Chondrocyte (in vitro differentiated cells): ENCODE measurements around the gene CTDSP2. TPM values are rescaled to one million over a fixed set of nuclear protein-coding genes. Genes with fewer than 3 reads are reported as not detected.

Experiments
- DNase-seq: peaks from one replicate; pipeline ENCODE4 v3.0.0; 2021; ENCODE audit warnings: mixed read lengths, low spot score
- H3K27ac Mint-ChIP-seq: one replicate; pipeline ENCODE4 v1.8.0; 2021; ENCODE audit warnings: mild to moderate bottlenecking, moderate library complexity, mixed read lengths; ENCODE audit not compliant: unreplicated experiment
- H3K27me3 Mint-ChIP-seq: 2 replicates; pipeline ENCODE4 v1.8.0; 2021; ENCODE audit warnings: low read depth, mixed read lengths
- H3K36me3 Mint-ChIP-seq: 2 replicates; pipeline ENCODE4 v1.8.0; 2021; ENCODE audit warnings: low read depth, mixed read lengths
- H3K4me1 Mint-ChIP-seq: 2 replicates; pipeline ENCODE4 v1.8.0; 2021; ENCODE audit warnings: low read depth, mild to moderate bottlenecking, mixed read lengths
- H3K4me3 Mint-ChIP-seq: one replicate; pipeline ENCODE4 v1.8.0; 2021; ENCODE audit warnings: mild to moderate bottlenecking, moderate library complexity, mixed read lengths; ENCODE audit not compliant: unreplicated experiment
- H3K9me3 Mint-ChIP-seq: 2 replicates; pipeline ENCODE4 v1.8.0; 2021; ENCODE audit warnings: low read depth, mixed read lengths
- CTCF ChIP-seq: fragments of 200-600 bp; sonication (generic); IDR thresholded peaks from 2 replicates; pipeline ENCODE4 v1.5.0; 2021; ENCODE audit warnings: antibody characterized with exemption, mild to moderate bottlenecking, moderate library complexity
- total RNA-seq: library from RNA; stranded (reverse); gene quantifications from 3 replicates; pipeline ENCODE4 v1.2.1, GENCODE V29; 2021

Gene CTDSP2
- total RNA-seq, 1 donor from 2014 or later = 113 TPM

GRCh38 chr12:57813111-57813970 is 33.2 kb downstream of the CTDSP2 start:
- Mint-ChIP-seq H3K4me3 (no peak overlapping the region), H3K27me3 (no peaks in the 10 kb centered on the region), H3K9me3 (no peaks in the 10 kb centered on the region), H3K36me3 (peaks cover 7% of the 10 kb centered on the region), H3K4me1 (peaks cover 10% of the 10 kb centered on the region), H3K27ac (no peak overlapping the region)
- TF ChIP-seq CTCF = no peak
- peak; percentile 64 for DNase-seq

GRCh38 chr12:57811028-57811755 is 35.3 kb downstream of the CTDSP2 start:
- DNase-seq = peak; percentile 47
- no peak overlapping the region for H3K27ac Mint-ChIP-seq
- TF ChIP-seq CTCF = no peak
- no peaks in the 10 kb centered on the region for H3K9me3 Mint-ChIP-seq
- H3K4me1 Mint-ChIP-seq = peaks cover 10% of the 10 kb centered on the region
- H3K4me3 Mint-ChIP-seq = no peak overlapping the region
- no peaks in the 10 kb centered on the region for H3K27me3 Mint-ChIP-seq
- peaks cover 16% of the 10 kb centered on the region for H3K36me3 Mint-ChIP-seq

- TF ChIP-seq CTCF = no peak
- Mint-ChIP-seq H3K27me3 (no peaks in the 10 kb centered on the region), H3K36me3 (peaks cover 18% of the 10 kb centered on the region), H3K9me3 (no peaks in the 10 kb centered on the region), H3K4me3 (no peak overlapping the region), H3K4me1 (peaks cover 10% of the 10 kb centered on the region), H3K27ac (no peak overlapping the region)
- peak; percentile 46 for DNase-seq
These were observed 36.1 kb downstream of the CTDSP2 start for GRCh38 chr12:57810450-57810849.

GRCh38 chr12:57809425-57809824 is 37.1 kb downstream of the CTDSP2 start:
- H3K4me1 Mint-ChIP-seq = peaks cover 6% of the 10 kb centered on the region
- no peaks in the 10 kb centered on the region for H3K9me3 Mint-ChIP-seq
- H3K4me3 Mint-ChIP-seq = no peak overlapping the region
- no peak overlapping the region for H3K27ac Mint-ChIP-seq
- H3K27me3 Mint-ChIP-seq = no peaks in the 10 kb centered on the region
- H3K36me3 Mint-ChIP-seq = peaks cover 18% of the 10 kb centered on the region
- no peak for DNase-seq
- no peak for TF ChIP-seq CTCF

GRCh38 chr12:57808351-57808750 is 38.2 kb downstream of the CTDSP2 start:
- no peaks in the 10 kb centered on the region for H3K9me3 Mint-ChIP-seq
- no peak overlapping the region for H3K4me3 Mint-ChIP-seq
- TF ChIP-seq CTCF = no peak
- H3K4me1 Mint-ChIP-seq = peaks cover 6% of the 10 kb centered on the region
- H3K27me3 Mint-ChIP-seq = no peaks in the 10 kb centered on the region
- H3K36me3 Mint-ChIP-seq = peaks cover 22% of the 10 kb centered on the region
- H3K27ac Mint-ChIP-seq = no peak overlapping the region
- no peak for DNase-seq
